Hypothalamus (tissue), 51 donors: Measurements from ENCODE around the gene DDX49.

ENCODE experiments used
- DNase-seq, 51 donors: peaks; one replicate each; lab custom pipeline; 2025; lab: John Stamatoyannopoulos, UW

DDX49 gene

GRCh38 chr19:18919086-18919899 is at the start of gene DDX49, which contains the start of gene COPE:
DDX49 (plus strand) TSS chr19:18919715; CDS start chr19:18919742, 27 bp downstream.
COPE (minus strand) TSS chr19:18919387; CDS start chr19:18919348, 39 bp downstream.
- DNase-seq: peak; percentile 87 to 100 (median 98)

GRCh38 chr19:18869781-18870530 is 49.6 kb upstream of the DDX49 start:
- no peak for DNase-seq

GRCh38 chr19:18870531-18871172 is 48.9 kb upstream of the DDX49 start:
- no peak for DNase-seq

- DNase-seq: no peak
Measured at GRCh38 chr19:18871543-18871942, 48.0 kb upstream of the DDX49 start.

GRCh38 chr19:18875726-18876125 is 43.8 kb upstream of the DDX49 start:
- DNase-seq: no peak

- DNase-seq: no peak
Measured at GRCh38 chr19:18876865-18877264, 42.6 kb upstream of the DDX49 start.

- no peak for DNase-seq
Measured at GRCh38 chr19:18878058-18878797, 41.3 kb upstream of the DDX49 start.

- DNase-seq: no peak
Measured at GRCh38 chr19:18878858-18879578, 40.5 kb upstream of the DDX49 start.

- DNase-seq: peak in 5 of 51 donors; percentile 12 to 36 (median 18)
Measured at GRCh38 chr19:18879579-18880373, 39.7 kb upstream of the DDX49 start.

- no peak for DNase-seq
Measured at GRCh38 chr19:18881491-18881890, 38.0 kb upstream of the DDX49 start.

GRCh38 chr19:18883526-18884304 is 35.8 kb upstream of the DDX49 start:
- DNase-seq: no peak

- DNase-seq: no peak
Measured at GRCh38 chr19:18886972-18887371, 32.5 kb upstream of the DDX49 start.

- DNase-seq: no peak
Measured at GRCh38 chr19:18889949-18890745, 29.4 kb upstream of the DDX49 start.

GRCh38 chr19:18893587-18894253 is 25.8 kb upstream of the DDX49 start:
- DNase-seq: peak in 8 of 51 donors; percentile 14 to 41 (median 26)

GRCh38 chr19:18894254-18895037 is 25.1 kb upstream of the DDX49 start:
- DNase-seq: peak; percentile 65 to 97 (median 90)
